GM18499 (cell line): ENCODE data around the gene MIA2.
"Not testable (repeated sequence)": the region's sequence is repeated elsewhere in the genome, so short reads cannot be mapped to it uniquely, and the experiment has no call there.

Source experiments
- ATAC-seq: cut with Tn5 transposase; IDR thresholded peaks from one replicate; pipeline ENCODE4 v1.9.1; 2021; ENCODE audit warnings: moderate number of reproducible peaks; ENCODE audit not compliant: insufficient read depth, unreplicated experiment

MIA2 gene

DNA sequence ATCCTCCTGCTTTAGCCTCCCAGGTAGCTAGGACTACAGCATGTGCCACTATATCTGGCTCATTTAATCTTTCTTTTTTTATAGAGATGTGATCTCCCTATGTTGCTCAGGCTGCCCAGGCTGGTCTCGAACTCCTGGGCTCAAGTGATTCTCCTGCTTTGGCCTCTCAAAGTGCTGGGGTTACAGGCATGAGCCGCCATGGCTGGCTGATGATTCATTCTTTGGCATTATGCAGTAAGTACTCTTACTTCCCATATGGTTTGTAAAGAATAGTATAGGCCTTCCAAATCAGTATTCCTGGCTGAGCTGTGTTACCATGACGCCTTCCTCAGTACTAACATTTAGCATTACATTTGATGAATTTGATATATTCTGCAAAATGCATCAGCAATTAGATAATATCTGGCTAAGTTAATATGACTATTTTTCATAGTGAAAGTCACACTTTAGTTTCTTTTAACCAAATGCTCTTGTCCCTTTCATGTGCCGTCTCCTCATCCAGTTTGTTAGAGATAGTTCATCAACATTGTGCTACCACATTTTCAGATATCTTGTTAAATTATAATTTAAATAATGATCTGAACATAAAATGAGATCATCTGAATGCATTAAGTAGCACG lies 3.2 kb upstream of the MIA2 start:
- no peak for ATAC-seq

DNA sequence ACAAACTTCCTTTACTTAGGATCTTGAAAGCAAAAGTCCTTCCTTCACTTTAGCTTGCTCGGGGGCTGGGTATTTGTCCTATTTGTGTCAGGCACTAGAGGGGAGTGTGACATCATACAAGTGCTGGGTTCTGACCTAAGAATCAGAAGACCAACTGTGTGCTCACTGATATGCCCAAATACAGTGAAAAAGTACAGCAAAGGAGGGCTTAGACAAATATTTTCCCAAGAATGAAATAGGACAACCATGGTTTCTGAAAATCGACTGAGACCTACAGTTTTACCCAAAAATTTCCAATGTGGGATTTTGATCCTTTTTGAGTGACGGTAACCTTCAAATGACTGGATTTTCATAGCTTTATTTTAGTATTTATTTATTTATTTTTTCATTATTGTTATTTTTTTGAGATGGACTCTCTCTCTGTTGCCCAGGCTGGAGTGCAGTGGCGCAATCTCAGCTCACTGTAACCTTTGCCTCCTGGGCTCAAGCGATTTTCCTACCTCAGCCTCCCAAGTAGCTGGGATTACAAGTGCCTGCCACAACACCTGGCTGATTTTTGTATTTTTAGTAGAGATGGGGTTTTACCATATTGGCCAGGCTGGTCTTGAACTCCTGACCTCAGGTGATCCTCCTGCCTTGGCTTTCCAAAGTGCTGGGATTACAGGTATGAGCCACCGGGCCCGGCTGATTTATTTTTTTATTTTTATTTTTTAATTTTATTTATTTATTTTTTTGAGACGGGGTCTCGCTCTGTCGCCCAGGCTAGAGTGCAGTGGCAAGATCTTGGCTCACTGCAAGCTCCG lies 1.8 kb upstream of the MIA2 start:
- peak; percentile 47 for ATAC-seq

DNA sequence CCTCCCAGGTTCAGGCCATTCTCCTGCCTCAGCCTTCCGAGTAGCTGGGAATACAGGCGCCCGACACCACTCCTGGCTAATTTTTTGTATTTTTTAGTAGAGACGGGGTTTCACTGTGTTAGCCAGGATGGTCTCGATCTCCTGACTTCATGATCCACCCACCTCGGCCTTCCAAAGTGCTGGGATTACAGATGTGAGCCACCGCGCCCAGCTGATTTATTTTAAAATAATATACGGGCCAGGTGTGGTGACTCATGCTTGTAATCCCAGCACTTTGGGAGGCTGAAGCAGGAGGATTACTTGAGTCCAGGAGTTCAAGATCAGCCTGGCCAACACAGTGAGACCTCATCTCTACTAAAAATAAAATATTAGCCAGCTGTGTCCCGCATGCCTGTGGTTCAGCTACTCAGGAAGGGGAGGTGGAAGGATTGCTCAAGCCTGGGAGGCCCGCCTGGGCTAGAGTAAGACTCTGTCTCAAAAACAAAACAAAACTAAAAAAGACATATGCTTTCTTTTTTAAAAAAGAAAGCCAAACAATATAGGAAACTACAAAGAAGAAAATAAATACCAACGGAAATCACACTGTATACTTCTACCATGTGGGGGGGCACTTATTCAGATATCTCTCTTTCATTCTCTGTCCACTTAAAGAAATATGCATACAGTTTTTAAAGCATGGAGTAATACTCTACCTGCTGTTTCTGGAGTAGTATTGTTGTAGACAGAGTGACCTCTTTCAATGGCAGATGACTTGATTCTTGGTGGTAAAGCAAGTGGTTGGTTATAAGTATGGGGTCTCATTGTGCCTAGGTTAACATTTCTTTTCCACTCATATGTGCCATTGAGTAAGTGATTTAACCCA lies 930 bp upstream of the MIA2 start:
- no peak for ATAC-seq

DNA sequence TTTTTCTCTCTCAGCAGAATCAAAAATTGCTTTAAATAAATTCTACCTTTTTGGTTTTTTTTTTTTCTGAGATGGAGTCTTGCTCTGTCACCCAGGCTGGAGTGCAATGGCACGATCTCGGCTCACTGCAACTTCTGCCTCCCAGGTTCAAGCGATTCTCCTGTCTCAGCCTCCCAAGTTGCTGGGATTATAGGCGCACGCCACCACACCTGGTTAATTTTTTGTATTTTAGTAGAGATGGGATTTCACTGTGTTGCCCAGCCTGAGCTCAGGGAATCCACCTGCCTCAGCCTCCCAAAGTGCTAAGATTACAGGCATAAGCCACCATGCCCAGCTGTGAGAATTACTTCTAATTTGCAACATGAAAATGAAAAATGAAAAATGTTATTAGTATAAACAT lies 1.3 kb downstream of the MIA2 start:
- ATAC-seq: not testable (repeated sequence)

DNA sequence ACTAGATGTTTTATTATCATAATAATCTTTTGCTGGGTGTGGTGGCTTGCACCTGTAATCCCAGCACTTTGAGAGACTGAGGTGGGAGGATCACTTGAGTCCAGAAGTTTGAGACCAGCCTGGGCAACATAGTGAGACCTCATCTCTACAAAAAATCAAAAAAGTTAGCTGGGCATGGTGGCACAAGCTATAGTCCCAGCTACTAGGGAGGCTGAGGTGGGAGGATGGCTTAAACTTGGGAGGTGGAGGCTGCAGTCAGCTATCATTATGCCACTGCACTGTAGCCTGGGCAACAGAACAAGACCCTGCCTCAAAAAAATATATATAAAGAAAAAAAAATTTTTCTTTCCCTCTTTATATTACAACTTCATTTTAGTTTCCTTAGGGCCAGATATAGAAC lies 1.8 kb downstream of the MIA2 start:
- not testable (repeated sequence) for ATAC-seq

DNA sequence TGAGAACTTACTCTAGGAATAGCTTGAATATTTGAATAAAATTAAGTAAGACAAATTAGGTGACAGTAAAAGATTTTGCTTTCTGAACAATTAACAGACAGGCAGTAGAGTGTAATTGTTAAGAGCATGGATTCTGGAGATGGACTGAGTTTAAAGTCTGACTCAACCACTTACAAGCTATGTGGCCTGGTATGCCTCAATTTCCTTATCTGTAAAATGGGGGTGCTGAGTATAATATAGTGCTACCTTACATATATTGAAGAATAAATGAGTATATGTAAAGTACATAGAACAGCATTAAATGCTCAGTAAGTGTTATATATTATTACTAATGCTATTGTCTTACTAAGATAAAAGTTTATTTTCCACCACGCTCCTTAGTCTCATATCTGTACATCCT lies 7.1 kb downstream of the MIA2 start:
- ATAC-seq: no peak

DNA sequence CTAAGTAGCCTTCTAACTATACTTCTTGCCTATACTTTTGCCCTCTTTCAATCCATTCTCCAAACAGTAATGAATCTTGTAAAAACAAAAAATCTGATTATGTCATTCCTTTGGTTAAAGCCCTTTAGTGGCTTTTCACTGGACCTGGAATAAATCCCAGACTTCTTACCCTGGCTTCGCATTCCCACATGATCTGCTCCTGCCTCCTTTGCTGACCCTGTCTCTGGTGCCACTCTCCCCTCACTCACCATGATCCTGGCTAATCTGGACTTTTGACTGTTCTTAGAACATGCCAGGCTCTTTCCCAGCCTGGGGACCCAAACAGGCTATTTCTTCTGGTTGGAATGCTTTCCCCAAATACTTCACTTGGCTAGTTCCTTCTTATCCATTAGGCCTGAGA lies 7.9 kb downstream of the MIA2 start:
- ATAC-seq: no peak

DNA sequence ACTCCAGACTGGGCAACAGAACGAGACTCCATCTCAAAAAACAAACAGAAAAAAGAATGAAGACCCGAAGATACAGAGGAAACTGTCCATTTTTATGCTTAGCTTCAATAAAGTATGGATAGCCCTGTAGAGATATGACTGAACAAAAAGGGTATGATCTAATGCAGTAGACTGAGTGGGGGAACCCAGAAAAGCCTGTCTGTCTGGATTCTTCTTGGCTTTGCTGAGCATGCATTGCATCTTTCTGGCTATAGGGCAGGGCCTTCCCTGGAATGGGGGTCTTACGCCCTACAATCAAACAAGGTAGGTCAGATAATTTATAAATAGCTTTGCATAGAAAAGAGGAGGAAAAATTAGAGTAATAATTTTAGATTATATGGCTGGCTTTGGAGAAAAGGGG lies 10.1 kb downstream of the MIA2 start:
- no peak for ATAC-seq

DNA sequence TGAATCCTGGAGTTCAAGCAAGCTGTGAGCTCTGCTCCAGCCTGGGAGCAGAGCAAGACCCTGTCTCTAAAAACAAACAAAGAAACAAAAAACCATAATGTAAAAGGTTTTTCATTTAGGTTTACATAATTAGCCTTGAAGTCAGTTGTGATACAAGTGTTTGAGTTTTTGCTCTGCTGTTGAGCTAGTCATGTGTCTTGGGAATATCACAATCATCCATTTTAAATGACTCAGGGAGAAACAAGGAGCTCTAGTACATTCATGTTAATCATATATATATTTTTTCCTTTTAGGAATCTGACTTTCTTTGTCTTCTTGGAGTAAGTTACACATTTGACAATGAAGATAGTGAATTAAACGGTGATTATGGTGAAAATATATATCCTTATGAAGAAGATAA lies 12.9 kb downstream of the MIA2 start:
- no peak for ATAC-seq

DNA sequence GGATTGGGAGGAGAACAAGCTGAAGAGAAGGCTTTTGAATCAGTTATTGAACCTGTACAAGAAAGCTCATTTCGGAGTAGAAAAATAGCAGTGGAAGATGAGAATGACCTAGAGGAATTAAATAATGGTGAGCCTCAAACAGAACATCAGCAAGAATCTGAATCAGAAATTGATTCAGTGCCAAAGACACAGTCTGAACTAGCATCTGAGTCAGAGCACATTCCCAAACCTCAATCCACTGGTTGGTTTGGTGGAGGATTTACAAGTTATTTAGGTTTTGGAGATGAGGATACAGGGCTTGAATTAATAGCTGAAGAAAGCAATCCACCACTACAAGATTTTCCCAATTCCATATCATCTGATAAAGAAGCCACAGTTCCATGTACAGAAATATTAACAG lies 13.5 kb downstream of the MIA2 start:
- ATAC-seq: no peak

DNA sequence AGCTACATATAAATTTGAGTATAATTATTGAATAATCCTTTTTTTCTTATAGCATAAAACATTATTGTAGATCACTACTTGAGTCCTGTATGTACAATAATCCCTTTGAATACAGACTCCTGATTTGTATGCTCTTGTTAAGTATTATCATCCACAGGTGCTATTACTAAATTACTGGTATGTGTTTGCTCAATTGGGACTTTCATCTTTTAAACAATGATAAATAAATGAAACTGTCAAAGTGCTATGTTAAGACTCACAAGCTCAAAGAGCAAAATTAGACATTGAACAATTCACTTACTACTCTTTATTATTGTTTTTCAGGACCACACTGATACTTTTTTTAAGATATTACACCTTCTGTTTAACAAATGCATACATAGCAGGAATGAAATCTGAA lies 17.8 kb downstream of the MIA2 start:
- no peak for ATAC-seq

DNA sequence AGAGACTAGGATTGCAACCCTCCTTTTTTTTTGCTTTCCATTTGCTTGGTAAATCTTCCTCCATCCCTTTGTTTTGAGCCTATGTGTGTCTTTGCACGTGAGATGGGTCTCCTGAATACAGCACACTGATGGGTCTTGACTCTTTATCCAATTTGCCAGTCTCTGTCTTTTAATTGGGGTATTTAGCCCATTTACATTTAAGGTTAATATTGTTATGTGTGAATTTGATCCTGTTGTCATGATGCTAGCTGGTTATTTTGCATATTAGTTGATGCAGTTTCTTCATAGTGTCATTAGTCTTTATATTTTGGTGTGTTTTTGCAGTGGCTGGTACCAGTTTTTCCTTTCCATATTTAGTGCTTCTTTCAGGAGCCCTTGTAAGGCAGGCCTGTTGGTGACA lies 23.7 kb downstream of the MIA2 start:
- ATAC-seq: not testable (repeated sequence)

DNA sequence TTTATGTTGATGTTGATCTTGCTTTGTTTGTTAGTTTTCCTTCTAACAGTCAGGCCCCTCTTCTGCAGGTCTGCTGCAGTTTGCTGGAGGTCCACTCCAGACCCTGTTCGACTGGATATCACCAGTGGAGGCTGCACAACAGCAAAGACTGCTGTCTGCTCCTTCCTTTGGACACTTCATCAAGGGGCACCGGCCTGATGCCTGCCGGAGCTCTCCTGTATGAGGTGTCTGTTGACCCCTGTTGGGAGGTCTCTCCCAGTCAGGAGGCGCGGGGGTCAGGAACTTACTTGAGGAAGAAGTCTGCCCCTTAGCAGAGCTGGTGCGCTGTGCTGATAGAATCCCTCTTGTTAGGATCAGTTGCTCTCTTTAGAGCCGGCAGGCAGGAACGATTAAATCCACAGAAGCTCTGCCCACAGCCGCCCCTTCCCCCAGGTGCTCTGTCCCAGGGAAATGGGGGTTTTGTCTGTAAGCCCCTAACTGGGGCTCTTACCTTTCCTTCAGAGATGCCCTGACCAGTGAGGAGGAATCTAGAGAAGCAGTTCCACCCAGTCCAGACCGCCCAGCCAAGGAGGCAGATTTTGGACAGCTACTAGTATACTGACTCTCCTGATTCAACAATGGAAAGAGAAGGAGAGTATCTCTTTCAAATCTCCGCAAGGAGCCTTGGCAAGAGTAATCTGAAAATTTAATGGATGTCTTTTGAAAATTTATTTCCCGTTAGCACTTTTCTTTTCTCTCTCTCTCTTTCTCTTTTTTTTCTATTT lies 25.2 kb downstream of the MIA2 start:
- no peak for ATAC-seq

DNA sequence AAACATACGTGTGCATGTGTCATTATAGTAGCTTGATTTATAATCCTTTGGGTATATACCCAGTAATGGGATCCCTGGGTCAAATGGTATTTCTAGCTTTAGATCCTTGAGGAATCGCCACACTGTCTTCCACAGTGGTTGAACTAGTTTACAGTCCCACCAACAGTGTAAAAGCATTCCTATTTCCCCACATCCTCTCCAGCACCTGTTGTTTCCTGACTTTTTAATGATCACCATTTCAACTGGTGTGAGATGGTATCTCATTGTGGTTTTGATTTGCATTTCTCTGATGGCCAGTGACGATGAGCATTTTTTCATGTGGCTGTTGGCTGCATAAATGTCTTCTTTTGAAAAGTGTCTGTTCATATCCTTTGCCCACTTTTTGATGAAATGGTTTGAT lies 26.4 kb downstream of the MIA2 start:
- ATAC-seq: not testable (repeated sequence)

DNA sequence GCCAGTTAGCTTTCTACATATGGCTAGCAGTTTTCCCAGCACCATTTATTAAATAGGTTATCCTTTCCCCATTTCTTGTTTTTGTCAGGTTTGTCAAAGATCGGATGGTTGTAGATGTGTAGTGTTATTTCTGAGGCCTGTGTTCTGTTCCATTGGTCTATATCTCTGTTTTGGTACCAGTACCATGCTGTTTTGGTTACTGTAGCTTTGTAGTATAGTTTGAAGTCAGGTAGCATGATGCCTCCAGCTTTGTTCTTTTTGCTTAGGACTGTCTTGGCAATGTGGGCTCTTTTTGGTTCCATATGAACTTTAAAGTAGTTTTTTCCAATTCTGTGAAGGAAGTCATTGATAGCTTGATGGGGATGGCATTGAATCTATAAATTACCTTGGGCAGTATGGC lies 28.5 kb downstream of the MIA2 start:
- not testable (repeated sequence) for ATAC-seq

DNA sequence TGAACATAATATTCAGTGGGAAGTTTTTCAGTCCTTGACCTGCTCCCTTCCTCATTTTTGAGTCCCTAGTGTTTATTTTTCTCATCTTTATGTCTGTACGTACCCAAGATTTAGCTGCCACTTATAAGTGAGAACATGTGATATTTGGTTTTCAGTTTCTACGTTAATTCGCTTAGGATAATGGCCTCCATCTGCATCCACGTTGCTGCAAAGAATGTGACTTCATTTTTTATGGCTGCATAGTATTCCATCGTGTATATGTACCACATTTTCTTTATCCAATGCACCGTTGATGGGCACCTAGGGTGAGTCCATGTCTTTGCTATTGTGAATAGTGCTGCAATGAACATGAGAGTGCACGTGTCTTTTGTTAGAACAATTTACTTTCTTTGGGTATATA lies 30.3 kb downstream of the MIA2 start:
- no peak for ATAC-seq

DNA sequence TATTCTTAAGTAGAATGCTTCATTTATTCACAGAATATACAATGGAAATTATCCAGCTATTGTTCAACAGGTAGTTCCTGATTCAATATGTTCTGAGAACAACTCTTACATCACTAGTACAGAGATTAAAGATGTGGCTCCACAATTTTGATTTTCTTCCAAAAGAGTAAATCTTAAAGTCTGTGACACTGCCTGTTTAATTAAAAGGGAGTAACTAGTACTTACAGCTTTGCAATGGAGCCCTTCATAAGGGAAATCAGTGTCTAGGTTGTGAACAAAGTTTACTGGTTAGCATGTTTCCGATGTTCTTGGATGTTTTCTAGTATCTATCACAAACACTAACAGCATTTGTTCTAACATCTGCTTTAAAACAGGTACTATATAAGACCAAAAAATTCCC lies 30.8 kb downstream of the MIA2 start:
- no peak for ATAC-seq

DNA sequence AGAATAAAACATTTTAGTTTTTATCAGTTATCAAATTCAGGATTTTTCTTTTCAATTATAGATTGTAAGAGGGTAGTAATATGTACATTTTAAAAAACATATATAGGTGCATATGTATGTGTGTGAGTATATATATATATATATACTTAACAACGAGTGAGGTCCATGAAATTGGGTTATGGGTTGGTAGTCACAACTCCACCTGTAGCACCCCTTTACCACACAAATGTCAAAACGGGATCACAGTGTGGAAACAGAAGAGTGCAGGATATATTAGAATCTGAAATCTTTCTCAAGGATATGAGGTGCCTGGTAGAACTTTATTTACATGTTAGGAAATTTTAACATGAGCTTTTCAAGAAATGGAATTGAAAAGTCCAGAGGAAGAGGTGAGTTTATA lies 31.3 kb downstream of the MIA2 start:
- no peak for ATAC-seq

DNA sequence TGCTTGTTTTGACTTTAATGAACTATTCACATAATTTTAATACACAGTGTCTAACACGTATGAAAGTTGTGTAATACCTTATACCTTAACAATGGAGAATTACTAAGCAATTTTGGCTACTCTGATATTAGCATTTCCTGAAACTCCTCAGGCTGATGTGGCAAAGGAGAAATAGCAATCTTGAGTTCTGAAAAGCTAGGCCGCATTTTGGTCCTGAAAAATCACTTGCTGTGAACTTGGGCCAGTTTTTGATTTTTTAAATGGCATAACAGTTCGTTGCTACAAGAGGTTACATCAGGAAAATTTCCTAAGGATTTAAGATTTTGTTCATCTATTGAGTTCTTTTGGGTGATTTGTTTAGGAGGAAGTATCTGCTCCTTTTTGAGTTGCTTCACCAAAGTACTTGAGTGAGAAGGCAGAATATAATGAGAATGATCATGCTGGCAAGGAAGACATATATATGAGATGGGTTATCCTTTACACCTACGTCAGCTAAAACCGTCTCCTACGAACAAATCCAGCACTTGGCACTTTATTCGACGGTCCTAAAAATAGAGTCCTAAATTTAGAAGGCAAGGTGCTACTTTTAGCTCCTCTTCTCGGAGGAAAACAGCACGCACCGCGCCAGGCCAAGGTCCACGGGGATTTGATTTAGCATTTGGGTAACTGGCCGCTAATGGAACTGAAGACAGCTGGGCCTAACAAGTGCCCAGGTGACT lies 32.2 kb downstream of the MIA2 start:
- ATAC-seq: no peak

DNA sequence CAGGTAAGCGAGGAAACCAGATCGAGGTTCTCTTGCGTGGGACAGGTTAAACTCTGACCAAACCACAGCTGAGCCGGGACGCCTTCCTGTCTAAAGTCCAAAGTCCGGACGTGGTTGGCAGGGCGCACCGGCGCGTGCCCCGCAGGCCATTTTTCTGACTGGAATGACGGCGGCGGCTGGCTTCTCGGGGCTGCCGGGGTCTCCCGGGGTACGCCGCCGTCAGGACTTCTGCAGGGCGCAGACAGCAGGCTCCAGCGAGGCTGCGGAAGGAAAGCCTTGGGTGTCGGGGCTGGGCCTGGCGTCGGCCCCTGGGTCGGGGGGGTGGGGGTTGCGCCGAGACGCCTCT lies 32.8 kb downstream of the MIA2 start:
- peak; percentile 13 for ATAC-seq
